Motor neuron (in vitro differentiated cells): ENCODE results near the gene RFC4. TPM values are rescaled to one million over a fixed set of nuclear protein-coding genes. Genes with fewer than 3 reads are reported as not detected.
A peak's percentile ranks its signal among the peaks of the same experiment; 100 is the strongest.

Source experiments
- ATAC-seq, 8 experiments: fragments of 200-7000 bp; cut with Tn5 transposase; replicated peaks in 6 of 8; 2 replicates each; pipeline ENCODE4 v1.8.0; 2021; ENCODE audit warnings: mild to moderate bottlenecking in 8 of 8, moderate library complexity in 8 of 8
- H3K27ac ChIP-seq, 2 donors: fragments of 250-450 bp; sonication (Bioruptor Pico); 2 replicates each; pipeline ENCODE4 v1.9.0; 2021; ENCODE audit warnings: antibody characterized with exemption in 2 of 2, mild to moderate bottlenecking in 2 of 2, moderate library complexity in 1 of 2
- H3K4me1 ChIP-seq, 2 donors: fragments of 250-450 bp; sonication (Bioruptor Pico); replicated peaks in 1 of 2; 2 replicates each; pipeline ENCODE4 v1.6.1; 2021; ENCODE audit warnings: antibody characterized with exemption in 2 of 2, mild to moderate bottlenecking in 2 of 2, moderate library complexity in 1 of 2
- H3K4me3 ChIP-seq, 5 donors: fragments of 250-450 bp; sonication (Bioruptor Pico); 2 replicates each; pipeline ENCODE4 v1.9.0; 2021; ENCODE audit warnings: antibody characterized with exemption in 5 of 5, mild to moderate bottlenecking in 5 of 5, moderate library complexity in 4 of 5
- WGBS, 10 experiments: fragments of 450-650 bp; shearing (Covaris generic); methylation state at CpG; one replicate each; pipeline ENCODE4 v1.0.0; 2022; 5-methylcytosine and 5-hydroxymethylcytosine counted together
- in situ Hi-C, 9 experiments: fragments of 400-800 bp; cut with MboI; loops; one replicate each; pipeline ENCODE4 v1.15.0; 2021; ENCODE audit warnings: low sequenced_read_pairs in 9 of 9, low pct_unique_long_range_greater_than_20kb in 2 of 9; ENCODE audit not compliant: unreplicated experiment in 9 of 9
- total RNA-seq, 8 experiments: library from RNA; unstranded; fragments of 300-600 nt; gene quantifications; 2 replicates each; pipeline versions ENCODE4 v1.2.3 to v1.2.4, GENCODE V29; 2022

Gene RFC4
- total RNA-seq, 8 experiments from 2014 or later: 8.7 to 69.0 (median 36.9) TPM

- no peak overlapping the region for H3K4me3 ChIP-seq
- H3K27ac ChIP-seq: no peak overlapping the region
- ATAC-seq: no peak
- no peaks in the 10 kb centered on the region for H3K4me1 ChIP-seq
- in situ Hi-C loops: loop anchor here in 7 of 9 experiments (10.0 to 25.0 kb wide), 2 partner anchors 321 to 323 kb away; no protein-coding TSS in a partner anchor
- WGBS, 10 experiments: 0 to 93% (median 49%) methylated on average over 1 to 4 of the region's 4 CpGs; no CpG with 5 or more reads in 3 of the 10 experiments
These were observed 35.3 kb upstream of the RFC4 start for GRCh38 chr3:186841620-186842019.

GRCh38 chr3:186839874-186840641, 33.8 kb upstream of the RFC4 start:
- ATAC-seq: peak in 3 of 8 experiments; percentile 37 to 74 (median 43)
- in situ Hi-C loops: loop anchor here in 7 of 9 experiments (10.0 to 25.0 kb wide), 2 partner anchors 322 to 325 kb away; no protein-coding TSS in a partner anchor
- Histone ChIP-seq H3K4me3 (no peak overlapping the region), H3K4me1 (no peaks in the 10 kb centered on the region), H3K27ac (no peak overlapping the region)
- WGBS, 10 experiments: 17 to 92% (median 82%) methylated on average over 1 to 12 of the region's 17 CpGs; no CpG with 5 or more reads in 1 of the 10 experiments

- in situ Hi-C loops: loop anchor here in 6 of 9 experiments (25.0 kb wide), 1 partner anchor 330 kb away; no protein-coding TSS in a partner anchor
These were observed 26.0 kb upstream of the RFC4 start for GRCh38 chr3:186832276-186832675.

GRCh38 chr3:186831798-186832197, 25.5 kb upstream of the RFC4 start:
- in situ Hi-C loops: loop anchor here in 6 of 9 experiments (25.0 kb wide), 1 partner anchor 331 kb away; no protein-coding TSS in a partner anchor

More at GRCh38 chr3:186832276-186832675, 26.0 kb upstream of the RFC4 start:
- Histone ChIP-seq H3K4me3 (no peak overlapping the region), H3K4me1 (no peaks in the 10 kb centered on the region), H3K27ac (no peak overlapping the region)
- WGBS, 10 experiments: 54 to 100% (median 78%) methylated on average over 1 of the region's 1 CpG; no CpG with 5 or more reads in 5 of the 10 experiments
- no peak for ATAC-seq

GRCh38 chr3:186828340-186828739, 22.1 kb upstream of the RFC4 start:
- 5 to 70% (median 38%) methylated on average over 1 to 3 of the region's 5 CpGs; no CpG with 5 or more reads in 4 of the 10 experiments for WGBS, 10 experiments
- Histone ChIP-seq H3K4me1 (peaks cover 24 to 26% of the 10 kb centered on the region in 2 donors), H3K4me3 (no peak overlapping the region), H3K27ac (no peak overlapping the region)
- no peak for ATAC-seq
- in situ Hi-C loops: loop anchor here in 6 of 9 experiments (25.0 kb wide), 1 partner anchor 334 kb away; no protein-coding TSS in a partner anchor

More at GRCh38 chr3:186831798-186832197, 25.5 kb upstream of the RFC4 start:
- Histone ChIP-seq H3K27ac (no peak overlapping the region), H3K4me3 (no peak overlapping the region), H3K4me1 (no peaks in the 10 kb centered on the region)
- no peak for ATAC-seq
- WGBS, 10 experiments: 0 to 78% (median 33%) methylated on average over 1 to 4 of the region's 4 CpGs; no CpG with 5 or more reads in 3 of the 10 experiments

GRCh38 chr3:186826976-186827857, 20.9 kb upstream of the RFC4 start:
- Histone ChIP-seq H3K27ac (no peak overlapping the region), H3K4me3 (peak overlapping the region; percentile 42 to 64 (median 55)), H3K4me1 (peaks cover 24 to 26% of the 10 kb centered on the region in 2 donors)
- WGBS, 10 experiments: 0 to 87% (median 10%) methylated on average over 1 to 14 of the region's 80 CpGs; no CpG with 5 or more reads in 3 of the 10 experiments
- ATAC-seq: peak; percentile 60 to 86 (median 78)
- in situ Hi-C loops: loop anchor here in 6 of 9 experiments (25.0 kb wide), 1 partner anchor 335 kb away; no protein-coding TSS in a partner anchor

GRCh38 chr3:186826410-186826975, 20.2 kb upstream of the RFC4 start:
- peak in 6 of 8 experiments; percentile 1 to 14 (median 8) for ATAC-seq

GRCh38 chr3:186825872-186826409, 19.7 kb upstream of the RFC4 start:
- 0 to 55% (median 13%) methylated on average over 1 to 9 of the region's 11 CpGs; no CpG with 5 or more reads in 2 of the 10 experiments for WGBS, 10 experiments
- in situ Hi-C loops: loop anchor here in 6 of 9 experiments (25.0 kb wide), 1 partner anchor 336 kb away; no protein-coding TSS in a partner anchor
- ATAC-seq: peak in 6 of 8 experiments; percentile 1 to 21 (median 9)

More at GRCh38 chr3:186826410-186826975, 20.2 kb upstream of the RFC4 start:
- WGBS, 10 experiments: 0 to 83% (median 33%) methylated on average over 1 to 3 of the region's 14 CpGs; no CpG with 5 or more reads in 4 of the 10 experiments
- H3K27ac ChIP-seq: no peak overlapping the region
- in situ Hi-C loops: loop anchor here in 6 of 9 experiments (25.0 kb wide), 1 partner anchor 336 kb away; no protein-coding TSS in a partner anchor
- peaks cover 24 to 26% of the 10 kb centered on the region in 2 donors for H3K4me1 ChIP-seq
- peak overlapping the region; percentile 42 to 64 (median 55) for H3K4me3 ChIP-seq

GRCh38 chr3:186825294-186825821, 19.1 kb upstream of the RFC4 start:
- peaks cover 24 to 26% of the 10 kb centered on the region in 2 donors for H3K4me1 ChIP-seq
- H3K4me3 ChIP-seq: peak overlapping the region in 2 of 5 donors; percentile 55 to 64
- WGBS, 10 experiments: 60% methylated on average over 1 of the region's 23 CpGs; no CpG with 5 or more reads in 9 of the 10 experiments
- peak overlapping the region in 1 of 2 donors; percentile 42 for H3K27ac ChIP-seq
- peak; percentile 42 to 83 (median 76) for ATAC-seq
- in situ Hi-C loops: loop anchor here in 6 of 9 experiments (25.0 kb wide), 1 partner anchor 337 kb away; no protein-coding TSS in a partner anchor

More at GRCh38 chr3:186825872-186826409, 19.7 kb upstream of the RFC4 start:
- peaks cover 24 to 26% of the 10 kb centered on the region in 2 donors for H3K4me1 ChIP-seq
- H3K27ac ChIP-seq: no peak overlapping the region
- peak overlapping the region in 4 of 5 donors; percentile 44 to 64 (median 58) for H3K4me3 ChIP-seq

GRCh38 chr3:186824430-186825139, 18.3 kb upstream of the RFC4 start:
- ATAC-seq: no peak
- WGBS, 10 experiments: 20 to 100% (median 47%) methylated on average over 1 to 8 of the region's 18 CpGs; no CpG with 5 or more reads in 3 of the 10 experiments
- peak overlapping the region in 1 of 2 donors; percentile 42 for H3K27ac ChIP-seq
- in situ Hi-C loops: loop anchor here in 7 of 9 experiments (25.0 kb wide), 2 partner anchors 212 to 338 kb away; partner anchors contain the start of gene AHSG (in 1 of the 7)
- H3K4me1 ChIP-seq: peaks cover 24 to 26% of the 10 kb centered on the region in 2 donors
- no peak overlapping the region for H3K4me3 ChIP-seq
